Glutamatergic neuron (in vitro differentiated cells): Measurements from ENCODE around the gene CCDC170. TPM values are rescaled to one million over a fixed set of nuclear protein-coding genes. Genes with fewer than 3 reads are reported as not detected.

Experiments
- DNase-seq: peaks from one replicate; pipeline ENCODE4 v3.0.0; 2022
- H3K27ac Mint-ChIP-seq: one replicate; pipeline ENCODE4 v1.8.0; 2020; ENCODE audit warnings: mild to moderate bottlenecking, mixed read lengths, inconsistent platforms; ENCODE audit not compliant: unreplicated experiment
- H3K27me3 Mint-ChIP-seq: one replicate; pipeline ENCODE4 v1.8.0; 2020; ENCODE audit warnings: mild to moderate bottlenecking, moderate library complexity, mixed read lengths, inconsistent platforms; ENCODE audit not compliant: unreplicated experiment
- H3K36me3 Mint-ChIP-seq: one replicate; pipeline ENCODE4 v1.8.0; 2020; ENCODE audit warnings: mild to moderate bottlenecking, mixed read lengths, inconsistent platforms; ENCODE audit not compliant: unreplicated experiment
- H3K4me1 Mint-ChIP-seq: one replicate; pipeline ENCODE4 v1.8.0; 2020; ENCODE audit warnings: mild to moderate bottlenecking, low read depth, mixed read lengths, inconsistent platforms; ENCODE audit not compliant: unreplicated experiment
- H3K4me3 Mint-ChIP-seq: one replicate; pipeline ENCODE4 v1.8.0; 2020; ENCODE audit warnings: mild to moderate bottlenecking, mixed read lengths, inconsistent platforms; ENCODE audit not compliant: unreplicated experiment
- H3K9me3 Mint-ChIP-seq: one replicate; pipeline ENCODE4 v1.8.0; 2020; ENCODE audit warnings: mild to moderate bottlenecking, moderate library complexity, mixed read lengths, inconsistent platforms; ENCODE audit not compliant: unreplicated experiment
- total RNA-seq: library from RNA; stranded (reverse); fragmentation: NEBNext Ultra II Directional; extraction: Animal tissue kit (Norgen Biotek cat#: 25700); gene quantifications from one replicate; pipeline ENCODE4 v1.2.1, GENCODE V29; 2021; ENCODE audit not compliant: unreplicated experiment
- TF ChIP-seq, protein P1 (sequence below): fragments of 200-600 bp; sonication (generic); IDR thresholded peaks from one replicate; pipeline ENCODE4 v1.5.0; 2021; ENCODE audit not compliant: partially characterized antibody, unreplicated experiment

The CCDC170 gene
- total RNA-seq, 1 donor from 2014 or later, result not detected

DNA sequence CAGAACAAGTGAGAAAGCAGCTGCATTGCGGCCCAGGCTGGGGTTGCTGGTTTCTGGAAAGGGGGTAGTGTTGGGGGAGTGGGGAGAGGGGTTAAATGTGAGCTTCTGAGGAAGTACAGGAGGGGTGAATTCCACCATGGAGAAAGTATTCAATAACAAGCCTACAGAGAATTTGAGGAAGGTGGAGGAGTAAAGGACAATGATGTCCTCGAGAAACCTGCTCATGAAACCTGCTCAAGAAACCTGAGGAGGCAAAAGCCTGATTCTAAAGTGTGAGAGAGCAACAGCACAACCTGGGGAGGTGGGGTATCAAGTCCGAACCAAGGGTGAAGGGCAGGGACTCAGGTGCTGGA is 175.4 kb downstream of the CCDC170 start:
- peaks cover 3% of the 10 kb centered on the region for H3K9me3 Mint-ChIP-seq
- no peak for DNase-seq
- no peak overlapping the region for H3K4me3 Mint-ChIP-seq
- H3K36me3 Mint-ChIP-seq, result no peaks in the 10 kb centered on the region
- H3K4me1 Mint-ChIP-seq, result peaks cover 7% of the 10 kb centered on the region
- no peak overlapping the region for H3K27ac Mint-ChIP-seq
- H3K27me3 Mint-ChIP-seq, result peaks cover 2% of the 10 kb centered on the region
- TF ChIP-seq, protein P1, sequence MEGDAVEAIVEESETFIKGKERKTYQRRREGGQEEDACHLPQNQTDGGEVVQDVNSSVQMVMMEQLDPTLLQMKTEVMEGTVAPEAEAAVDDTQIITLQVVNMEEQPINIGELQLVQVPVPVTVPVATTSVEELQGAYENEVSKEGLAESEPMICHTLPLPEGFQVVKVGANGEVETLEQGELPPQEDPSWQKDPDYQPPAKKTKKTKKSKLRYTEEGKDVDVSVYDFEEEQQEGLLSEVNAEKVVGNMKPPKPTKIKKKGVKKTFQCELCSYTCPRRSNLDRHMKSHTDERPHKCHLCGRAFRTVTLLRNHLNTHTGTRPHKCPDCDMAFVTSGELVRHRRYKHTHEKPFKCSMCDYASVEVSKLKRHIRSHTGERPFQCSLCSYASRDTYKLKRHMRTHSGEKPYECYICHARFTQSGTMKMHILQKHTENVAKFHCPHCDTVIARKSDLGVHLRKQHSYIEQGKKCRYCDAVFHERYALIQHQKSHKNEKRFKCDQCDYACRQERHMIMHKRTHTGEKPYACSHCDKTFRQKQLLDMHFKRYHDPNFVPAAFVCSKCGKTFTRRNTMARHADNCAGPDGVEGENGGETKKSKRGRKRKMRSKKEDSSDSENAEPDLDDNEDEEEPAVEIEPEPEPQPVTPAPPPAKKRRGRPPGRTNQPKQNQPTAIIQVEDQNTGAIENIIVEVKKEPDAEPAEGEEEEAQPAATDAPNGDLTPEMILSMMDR, result no peak

DNA sequence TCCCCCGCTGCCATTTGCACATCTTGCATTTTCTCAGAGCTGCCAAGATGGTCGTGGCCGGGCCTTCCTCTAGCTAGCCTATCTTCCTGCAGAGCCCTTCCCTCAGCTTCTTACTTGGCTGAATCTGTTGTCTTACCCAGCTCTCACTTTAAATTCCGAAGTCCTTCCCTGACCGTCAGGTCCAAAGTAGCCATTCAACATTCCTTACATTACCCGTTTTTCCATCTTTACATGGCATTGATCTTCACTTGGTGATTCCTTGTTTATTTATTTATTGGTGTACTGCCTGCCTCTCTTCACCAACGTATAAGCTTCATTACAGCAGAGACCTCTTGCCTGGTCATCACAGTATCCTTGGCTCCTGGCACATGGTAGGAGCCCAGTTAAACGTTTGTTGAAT is 176.3 kb downstream of the CCDC170 start:
- no peaks in the 10 kb centered on the region for H3K36me3 Mint-ChIP-seq
- no peak for DNase-seq
- H3K4me3 Mint-ChIP-seq, result no peak overlapping the region
- H3K27me3 Mint-ChIP-seq, result peaks cover 2% of the 10 kb centered on the region
- H3K27ac Mint-ChIP-seq, result no peak overlapping the region
- TF ChIP-seq, protein P1, result no peak
- peaks cover 3% of the 10 kb centered on the region for H3K9me3 Mint-ChIP-seq
- peaks cover 4% of the 10 kb centered on the region for H3K4me1 Mint-ChIP-seq

Other genes with a start within 250 kb of the CCDC170 start
- gene ZBTB2, start 102.5 kb upstream of the CCDC170 start, total RNA-seq, result 6.7 TPM
- gene RMND1, start 41.9 kb upstream of the CCDC170 start, total RNA-seq, result 67.0 TPM